Myocyte (in vitro differentiated cells): ENCODE results near the gene SOD2. TPM values are rescaled to one million over a fixed set of nuclear protein-coding genes. Genes with fewer than 3 reads are reported as not detected.
A peak's percentile ranks its signal among the peaks of the same experiment; 100 is the strongest.
"Not testable (repeated sequence)": the region's sequence is repeated elsewhere in the genome, so short reads cannot be mapped to it uniquely, and the experiment has no call there.

Source experiments
- DNase-seq: peaks from one replicate; pipeline ENCODE4 v3.0.0-alpha.2; 2012; ENCODE audit warnings: low read depth
- total RNA-seq: library from RNA; depleted of rRNA; stranded (reverse); fragments of >200 nt; gene quantifications from 2 replicates; pipeline ENCODE4 v1.2.3, GENCODE V29; 2014

SOD2 gene
- total RNA-seq, 1 donor from 2014 or later = 208 TPM

- no peak for DNase-seq
Measured at GRCh38 chr6:159682810-159683209, 10.2 kb downstream of the SOD2 start.

GRCh38 chr6:159682295-159682694 lies 10.7 kb downstream of the SOD2 start:
- no peak for DNase-seq

- DNase-seq = no peak
Measured at GRCh38 chr6:159681191-159681880, 11.7 kb downstream of the SOD2 start.

GRCh38 chr6:159680104-159680503 lies 12.9 kb downstream of the SOD2 start:
- DNase-seq = no peak

- DNase-seq = peak; percentile 6
Measured at GRCh38 chr6:159679091-159680077, 13.7 kb downstream of the SOD2 start.

- DNase-seq = no peak
Measured at GRCh38 chr6:159678574-159678973, 14.5 kb downstream of the SOD2 start.

GRCh38 chr6:159677506-159678165 lies 15.4 kb downstream of the SOD2 start:
- DNase-seq = no peak

GRCh38 chr6:159676890-159677505 lies 16.0 kb downstream of the SOD2 start:
- no peak for DNase-seq

- DNase-seq = not testable (repeated sequence)
Measured at GRCh38 chr6:159676236-159676635, 16.8 kb downstream of the SOD2 start.

GRCh38 chr6:159665868-159666635 lies 27.0 kb downstream of the SOD2 start:
- DNase-seq = no peak

GRCh38 chr6:159663368-159663889 lies 29.6 kb downstream of the SOD2 start:
- DNase-seq = not testable (repeated sequence)

- not testable (repeated sequence) for DNase-seq
Measured at GRCh38 chr6:159661977-159662376, 31.1 kb downstream of the SOD2 start.

GRCh38 chr6:159655409-159655988 lies 37.5 kb downstream of the SOD2 start:
- no peak for DNase-seq

- peak; percentile 66 for DNase-seq
Measured at GRCh38 chr6:159654483-159655098, 38.5 kb downstream of the SOD2 start.

- no peak for DNase-seq
Measured at GRCh38 chr6:159650314-159650713, 42.7 kb downstream of the SOD2 start.

GRCh38 chr6:159649441-159649840 lies 43.6 kb downstream of the SOD2 start:
- DNase-seq = no peak

GRCh38 chr6:159646733-159647132 lies 46.3 kb downstream of the SOD2 start:
- DNase-seq = peak; percentile 21

- no peak for DNase-seq
Measured at GRCh38 chr6:159646116-159646515, 46.9 kb downstream of the SOD2 start.

- no peak for DNase-seq
Measured at GRCh38 chr6:159645640-159646039, 47.4 kb downstream of the SOD2 start.
